ENCODE data around the gene IDH3A. TPM values are rescaled to one million over a fixed set of nuclear protein-coding genes. Genes with fewer than 3 reads are reported as not detected.

The IDH3A gene
- 10 to 100 TPM; 22.0 to 46.5 (median 34.6) TPM for total RNA-seq
- long read RNA-seq, full-length matches to known transcripts, result 2 of 2 reads
- long read RNA-seq, partial matches to known transcripts, result 0 of 2 reads
- long read RNA-seq, other reads (novel, unspliced or antisense), result 0 of 2 reads

- DNase-seq (peak; percentile 100), ATAC-seq (peak; percentile 99)
- peaks cover 0 to 15% (median 4%) of the 10 kb centered on the region in 4 donors for H3K4me1 ChIP-seq
- intact Hi-C loops (cut with DNase I), result no loop called here
- H3K9me3 ChIP-seq, result no peaks in the 10 kb centered on the region
- 0% methylated on average over 4 of the region's 79 CpGs for WGBS (ENCODE audit: insufficient coverage, low coverage, low lambda C conversion rate, missing lambda C conversion rate)
- H3K36me3 ChIP-seq, result no peaks in the 10 kb centered on the region
- H3K27ac ChIP-seq, result peak within 1 kb of the TSS; percentile 52 to 70 (median 57)
- H3K27me3 ChIP-seq, result no peaks in the 10 kb centered on the region
- H3K4me3 ChIP-seq, result peak within 1 kb of the TSS; percentile 90 to 94 (median 92)
- TF ChIP-seq CTCF (IDR thresholded peaks at IDR 0.05) (no peak), POLR2A (IDR thresholded peaks at IDR 0.05) (peak; percentile 85)
Observed at GRCh38 chr15:78149068-78149804, at the start of gene IDH3A. Gene IDH3A, plus strand, starts transcription at chr15:78149362. Its CDS starts 42 bp downstream, at chr15:78149404.

GRCh38 chr15:78100886-78101285, 48.3 kb upstream of the IDH3A start:
- no CpG with 5 or more reads among the region's 2 CpGs for WGBS (ENCODE audit: insufficient coverage, low coverage, low lambda C conversion rate, missing lambda C conversion rate)
- H3K27me3 ChIP-seq, result no peaks in the 10 kb centered on the region
- no peaks in the 10 kb centered on the region for H3K4me1 ChIP-seq
- H3K9me3 ChIP-seq, result no peaks in the 10 kb centered on the region
- intact Hi-C loops (cut with DNase I), result loop anchor here in 1 of 2 donors (10.0 kb wide), 1 partner anchor 106 kb away; no protein-coding TSS in a partner anchor
- no peaks in the 10 kb centered on the region for H3K36me3 ChIP-seq
- DNase-seq, result peak; percentile 7 to 26 (median 22)
- H3K27ac ChIP-seq, result no peak overlapping the region
- no peak overlapping the region for H3K4me3 ChIP-seq
- no peak for ATAC-seq
- TF ChIP-seq CTCF (IDR thresholded peaks at IDR 0.05) (no peak), POLR2A (IDR thresholded peaks at IDR 0.05) (no peak)

- Histone ChIP-seq H3K36me3 (no peaks in the 10 kb centered on the region), H3K27me3 (no peaks in the 10 kb centered on the region), H3K27ac (no peak overlapping the region), H3K9me3 (no peaks in the 10 kb centered on the region), H3K4me3 (no peak overlapping the region), H3K4me1 (no peaks in the 10 kb centered on the region)
- TF ChIP-seq CTCF (IDR thresholded peaks at IDR 0.05) (no peak), POLR2A (IDR thresholded peaks at IDR 0.05) (no peak)
- 100% methylated on average over 4 of the region's 5 CpGs for WGBS (ENCODE audit: insufficient coverage, low coverage, low lambda C conversion rate, missing lambda C conversion rate)
- DNase-seq (peak in 2 of 3 donors; percentile 5 to 37), ATAC-seq (no peak)
- intact Hi-C loops (cut with DNase I), result loop anchor here in 1 of 2 donors (10.0 kb wide), 1 partner anchor 107 kb away; no protein-coding TSS in a partner anchor
Observed at GRCh38 chr15:78101423-78102105, 47.6 kb upstream of the IDH3A start.

GRCh38 chr15:78102211-78102610, 47.0 kb upstream of the IDH3A start:
- TF ChIP-seq POLR2A (IDR thresholded peaks at IDR 0.05) (no peak), CTCF (IDR thresholded peaks at IDR 0.05) (no peak)
- no peak overlapping the region for H3K4me3 ChIP-seq
- no peaks in the 10 kb centered on the region for H3K36me3 ChIP-seq
- DNase-seq (no peak), ATAC-seq (no peak)
- no peak overlapping the region for H3K27ac ChIP-seq
- no peaks in the 10 kb centered on the region for H3K9me3 ChIP-seq
- no peaks in the 10 kb centered on the region for H3K4me1 ChIP-seq
- WGBS (ENCODE audit: insufficient coverage, low coverage, low lambda C conversion rate, missing lambda C conversion rate), result 64% methylated on average over 1 of the region's 1 CpG
- intact Hi-C loops (cut with DNase I), result loop anchor here in 1 of 2 donors (10.0 kb wide), 1 partner anchor 107 kb away; no protein-coding TSS in a partner anchor
- H3K27me3 ChIP-seq, result no peaks in the 10 kb centered on the region

All from right lobe of liver (tissue), 6 donors.